Body of pancreas (tissue), 4 donors: Measurements from ENCODE around the gene FRAT2. TPM values are rescaled to one million over a fixed set of nuclear protein-coding genes. Genes with fewer than 3 reads are reported as not detected.

ENCODE experiments used
- ATAC-seq: fragments of 150-250 bp; one replicate; pipeline ENCODE4 v1.9.1; 2016
- DNase-seq, 4 donors: peaks; one replicate each; pipeline ENCODE4 v3.0.0-alpha.2; 2019
- H3K27ac ChIP-seq, 4 donors: fragments of 200-600 bp; sonication (generic); 1 replicate in 3 of 4; 2 replicates in 1 of 4; pipeline versions ENCODE4 v1.5.1 to v1.6.1; 2016 to 2019; ENCODE audit warnings: mild to moderate bottlenecking in 1 of 4, mixed read lengths in 1 of 4, moderate library complexity in 1 of 4
- H3K27me3 ChIP-seq, 2 donors: fragments of 200-600 bp; sonication (generic); one replicate each; pipeline ENCODE4 v1.6.0; 2016; ENCODE audit warnings: mild to moderate bottlenecking in 1 of 2
- H3K36me3 ChIP-seq, 2 donors: fragments of 200-600 bp; sonication (generic); replicated peaks in 1 of 2; 2 replicates each; pipeline ENCODE4 v1.5.1; 2016; ENCODE audit warnings: low read depth in 2 of 2; ENCODE audit not compliant: insufficient read depth in 1 of 2
- H3K4me1 ChIP-seq: fragments of 200-600 bp; sonication (generic); one replicate; pipeline ENCODE4 v1.6.0; 2016
- H3K4me3 ChIP-seq, 2 donors: fragments of 200-600 bp; sonication (generic); 1 replicate in 1 of 2; 2 replicates in 1 of 2; pipeline ENCODE4 v1.5.1; 2016 to 2019
- H3K9me3 ChIP-seq, 3 donors: fragments of 200-600 bp; sonication (generic); 1 replicate in 2 of 3; 2 replicates in 1 of 3; pipeline ENCODE4 v1.5.1; 2016
- POLR2A ChIP-seq, 3 donors: fragments of 450-650 bp; IDR thresholded peaks; one replicate each; pipeline ENCODE4 v1.6.1; 2016; ENCODE audit warnings: antibody characterized with exemption in 3 of 3, mild to moderate bottlenecking in 2 of 3
- WGBS, 2 donors: methylation state at CpG; one replicate each; pipeline ENCODE4 v1.1.5; 2017; 5-methylcytosine and 5-hydroxymethylcytosine counted together
- intact Hi-C: fragments of 100-400 bp; cut with DNase I; formaldehyde crosslinking; loops from one replicate; pipeline ENCODE4 v1.15.1; 2023
- total RNA-seq, 2 donors: library from RNA; depleted of rRNA; stranded (reverse); fragments of >200 nt; gene quantifications; one replicate each; pipeline ENCODE4 v1.1.0, GENCODE V29; 2016
- TF ChIP-seq, protein P1 (sequence below), 7 experiments: fragments of 450-650 bp in 4 of 7; fragments of 200-600 bp in 3 of 7; sonication (generic) in 3 of 7; IDR thresholded peaks; one replicate each; pipeline ENCODE4 v1.5.1; 2016 to 2019; ENCODE audit warnings: antibody characterized with exemption in 7 of 7

Gene FRAT2
- total RNA-seq, 2 donors from 2014 or later, result 19.5 to 20.8 TPM

DNA sequence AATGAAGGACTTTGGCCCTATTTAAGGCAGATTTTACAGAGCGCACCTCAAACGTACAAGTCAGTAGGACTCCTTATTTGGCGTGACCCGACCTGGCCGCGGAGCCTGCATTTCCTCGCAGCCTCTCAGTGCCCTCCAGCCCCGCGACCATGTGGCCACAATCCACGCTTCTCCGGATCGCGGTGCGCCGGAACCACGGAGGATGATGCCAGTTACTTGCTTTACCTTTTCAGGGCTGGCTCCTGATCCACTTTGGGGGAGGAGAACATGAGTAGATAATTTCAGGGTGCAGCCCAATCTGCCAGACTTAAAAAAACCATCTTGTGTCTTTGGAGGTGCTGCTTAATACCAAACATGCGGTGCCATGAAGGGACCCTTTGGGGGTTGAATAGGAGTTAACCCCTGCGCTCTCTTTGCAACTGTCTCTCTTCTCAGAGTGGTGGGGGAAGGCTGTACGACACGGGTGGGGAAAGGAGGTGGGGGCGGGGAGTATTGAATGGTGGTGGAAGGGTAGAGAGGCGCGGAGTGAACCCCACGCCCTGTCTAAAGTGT lies 14.0 kb downstream of the FRAT2 start:
- DNase-seq (peak in 3 of 4 donors; percentile 34 to 45 (median 39)), ATAC-seq (no peak)
- 5% methylated on average over 23 to 24 of the region's 24 CpGs for WGBS, 2 donors
- Histone ChIP-seq H3K9me3 (no peaks in the 10 kb centered on the region), H3K27ac (peak overlapping the region; percentile 97 to 99 (median 98)), H3K27me3 (no peaks in the 10 kb centered on the region), H3K36me3 (no peaks in the 10 kb centered on the region), H3K4me3 (peak overlapping the region; percentile 3 to 21), H3K4me1 (peaks cover 29% of the 10 kb centered on the region)
- TF ChIP-seq, protein P1, sequence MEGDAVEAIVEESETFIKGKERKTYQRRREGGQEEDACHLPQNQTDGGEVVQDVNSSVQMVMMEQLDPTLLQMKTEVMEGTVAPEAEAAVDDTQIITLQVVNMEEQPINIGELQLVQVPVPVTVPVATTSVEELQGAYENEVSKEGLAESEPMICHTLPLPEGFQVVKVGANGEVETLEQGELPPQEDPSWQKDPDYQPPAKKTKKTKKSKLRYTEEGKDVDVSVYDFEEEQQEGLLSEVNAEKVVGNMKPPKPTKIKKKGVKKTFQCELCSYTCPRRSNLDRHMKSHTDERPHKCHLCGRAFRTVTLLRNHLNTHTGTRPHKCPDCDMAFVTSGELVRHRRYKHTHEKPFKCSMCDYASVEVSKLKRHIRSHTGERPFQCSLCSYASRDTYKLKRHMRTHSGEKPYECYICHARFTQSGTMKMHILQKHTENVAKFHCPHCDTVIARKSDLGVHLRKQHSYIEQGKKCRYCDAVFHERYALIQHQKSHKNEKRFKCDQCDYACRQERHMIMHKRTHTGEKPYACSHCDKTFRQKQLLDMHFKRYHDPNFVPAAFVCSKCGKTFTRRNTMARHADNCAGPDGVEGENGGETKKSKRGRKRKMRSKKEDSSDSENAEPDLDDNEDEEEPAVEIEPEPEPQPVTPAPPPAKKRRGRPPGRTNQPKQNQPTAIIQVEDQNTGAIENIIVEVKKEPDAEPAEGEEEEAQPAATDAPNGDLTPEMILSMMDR (IDR thresholded peaks at IDR 0.05), result no peak
- no peak for TF ChIP-seq POLR2A (IDR thresholded peaks at IDR 0.05)
- intact Hi-C loops, result no loop called here

DNA sequence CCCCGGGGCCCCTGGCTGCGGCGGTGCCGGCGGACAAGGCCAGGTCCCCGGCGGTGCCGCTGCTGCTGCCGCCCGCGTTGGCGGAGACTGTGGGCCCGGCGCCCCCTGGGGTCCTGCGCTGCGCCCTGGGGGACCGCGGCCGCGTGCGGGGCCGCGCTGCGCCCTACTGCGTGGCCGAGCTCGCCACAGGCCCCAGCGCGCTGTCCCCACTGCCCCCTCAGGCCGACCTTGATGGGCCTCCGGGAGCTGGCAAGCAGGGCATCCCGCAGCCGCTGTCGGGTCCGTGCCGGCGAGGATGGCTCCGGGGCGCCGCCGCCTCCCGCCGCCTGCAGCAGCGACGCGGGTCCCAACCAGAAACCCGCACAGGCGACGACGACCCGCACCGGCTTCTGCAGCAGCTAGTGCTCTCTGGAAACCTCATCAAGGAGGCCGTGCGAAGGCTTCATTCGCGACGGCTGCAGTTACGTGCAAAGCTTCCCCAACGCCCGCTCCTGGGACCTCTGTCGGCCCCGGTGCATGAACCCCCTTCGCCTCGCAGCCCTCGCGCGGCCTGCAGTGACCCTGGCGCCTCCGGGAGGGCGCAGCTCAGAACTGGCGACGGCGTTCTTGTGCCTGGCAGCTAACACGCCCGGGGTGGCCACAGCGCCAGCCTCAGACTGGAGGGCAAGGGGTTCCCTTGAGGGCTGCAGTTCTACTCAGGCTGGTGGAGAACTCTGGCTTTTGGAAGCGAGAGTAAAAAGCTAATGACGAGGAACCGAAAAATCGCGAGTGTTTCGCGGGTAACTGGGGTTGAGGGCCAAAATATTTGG lies 14.7 kb downstream of the FRAT2 start:
- intact Hi-C loops, result no loop called here
- peak; percentile 44 for ATAC-seq
- peaks cover 29% of the 10 kb centered on the region for H3K4me1 ChIP-seq
- H3K27me3 ChIP-seq, result no peaks in the 10 kb centered on the region
- peak; percentile 29 to 66 (median 62) for TF ChIP-seq POLR2A (IDR thresholded peaks at IDR 0.05)
- TF ChIP-seq, protein P1 (IDR thresholded peaks at IDR 0.05), result peak in 3 of 7 experiments; percentile 20 to 23 (median 22)
- H3K9me3 ChIP-seq, result no peaks in the 10 kb centered on the region
- peak; percentile 61 to 75 (median 74) for DNase-seq
- H3K36me3 ChIP-seq, result no peaks in the 10 kb centered on the region
- 0% methylated on average over 7 to 82 of the region's 83 CpGs for WGBS, 2 donors
- peak overlapping the region; percentile 97 to 99 (median 98) for H3K27ac ChIP-seq
- peak overlapping the region in 1 of 2 donors; percentile 21 for H3K4me3 ChIP-seq

DNA sequence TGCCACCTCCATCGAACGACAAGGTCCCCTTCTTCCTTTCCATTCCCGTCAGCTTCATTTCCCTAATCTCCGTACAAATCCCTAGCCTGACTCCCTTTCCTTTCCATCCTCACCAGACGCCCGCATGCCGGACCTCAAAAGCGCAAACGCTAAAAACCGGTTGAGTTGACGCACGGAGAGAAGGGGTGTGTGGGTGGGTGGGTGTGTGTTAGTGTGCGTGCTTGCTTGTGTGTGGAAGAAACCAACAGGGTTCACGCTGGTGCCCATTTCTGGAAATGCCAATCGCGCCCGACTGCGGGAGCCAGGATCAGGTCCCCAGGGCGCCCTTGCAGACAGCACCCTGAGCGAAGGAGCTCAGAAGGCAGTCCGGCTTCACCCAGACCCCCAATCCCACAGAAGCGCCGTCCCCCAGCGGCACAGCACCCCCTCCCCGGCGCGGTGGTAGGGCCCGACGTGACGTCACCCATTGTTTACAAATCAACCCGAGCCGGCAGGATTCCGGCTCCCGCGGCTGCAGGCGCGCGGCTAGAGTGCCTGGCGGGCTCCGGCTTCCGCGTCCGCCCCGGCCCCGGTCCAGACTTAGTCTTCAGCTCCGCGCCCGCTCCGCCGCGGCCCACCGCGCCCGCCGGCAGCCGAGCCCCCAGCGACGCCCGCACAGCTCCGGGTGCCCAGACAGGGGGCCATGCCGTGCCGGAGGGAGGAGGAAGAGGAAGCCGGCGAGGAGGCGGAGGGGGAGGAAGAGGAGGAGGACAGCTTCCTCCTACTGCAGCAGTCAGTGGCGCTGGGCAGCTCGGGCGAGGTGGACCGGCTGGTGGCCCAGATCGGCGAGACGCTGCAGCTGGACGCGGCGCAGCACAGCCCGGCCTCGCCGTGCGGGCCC lies 15.5 kb downstream of the FRAT2 start, which contains the start of gene FRAT1:
TSS of gene FRAT1 (plus strand) at position 500 of the 880 bp plus-strand sequence. CDS start at position 683, 183 bp downstream.
- Histone ChIP-seq H3K4me3 (peak within 1 kb of the TSS; percentile 11 to 82), H3K4me1 (peaks cover 29% of the 10 kb centered on the region), H3K9me3 (no peaks in the 10 kb centered on the region), H3K36me3 (no peaks in the 10 kb centered on the region), H3K27me3 (no peaks in the 10 kb centered on the region), H3K27ac (peak within 1 kb of the TSS; percentile 97 to 99 (median 98))
- WGBS, 2 donors, result 0 to 1% methylated on average over 21 to 75 of the region's 79 CpGs
- peak; percentile 92 for ATAC-seq
- intact Hi-C loops, result no loop called here
- TF ChIP-seq, protein P1 (IDR thresholded peaks at IDR 0.05), result peak in 2 of 7 experiments; percentile 0 to 20
- TF ChIP-seq POLR2A (IDR thresholded peaks at IDR 0.05), result peak; percentile 88 to 95 (median 89)
- peak; percentile 91 to 93 (median 93) for DNase-seq

DNA sequence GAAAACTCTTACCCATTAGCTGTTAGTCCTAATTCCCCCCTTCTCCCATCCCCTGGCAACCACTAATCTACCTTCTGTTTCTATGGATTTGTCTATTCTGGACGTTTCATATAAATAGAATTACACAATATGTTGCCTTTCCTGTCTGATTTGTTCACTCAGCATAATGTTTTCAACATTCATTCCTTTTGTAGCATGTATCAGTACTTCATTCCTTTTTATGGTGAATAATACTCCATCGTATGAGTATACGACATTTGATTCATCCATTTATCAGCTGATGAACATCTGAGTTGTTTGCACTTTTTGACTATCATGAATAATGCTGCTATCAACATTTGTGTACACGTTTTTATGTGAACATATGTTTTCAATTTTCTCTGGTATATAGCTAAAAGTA lies 19.9 kb downstream of the FRAT2 start:
- Histone ChIP-seq H3K9me3 (no peaks in the 10 kb centered on the region), H3K4me3 (no peak overlapping the region), H3K4me1 (peaks cover 6% of the 10 kb centered on the region), H3K27ac (no peak overlapping the region), H3K36me3 (no peaks in the 10 kb centered on the region), H3K27me3 (no peaks in the 10 kb centered on the region)
- ATAC-seq (no peak), DNase-seq (no peak)
- WGBS, 2 donors, result 43 to 53% methylated on average over 4 of the region's 4 CpGs
- TF ChIP-seq POLR2A (IDR thresholded peaks at IDR 0.05), result no peak
- TF ChIP-seq, protein P1 (IDR thresholded peaks at IDR 0.05), result no peak
- intact Hi-C loops, result no loop called here
